SIG-M5 treated with dmso at 0.1 percent for 504 hours (cell line): ENCODE data around the gene RRM2.
"Not testable (repeated sequence)": the region's sequence is repeated elsewhere in the genome, so short reads cannot be mapped to it uniquely, and the experiment has no call there.

Source experiments
- DNase-seq: peaks from one replicate; lab custom pipeline; 2025; ENCODE audit not compliant: unreplicated experiment; lab: John Stamatoyannopoulos, UW

Gene RRM2

DNA sequence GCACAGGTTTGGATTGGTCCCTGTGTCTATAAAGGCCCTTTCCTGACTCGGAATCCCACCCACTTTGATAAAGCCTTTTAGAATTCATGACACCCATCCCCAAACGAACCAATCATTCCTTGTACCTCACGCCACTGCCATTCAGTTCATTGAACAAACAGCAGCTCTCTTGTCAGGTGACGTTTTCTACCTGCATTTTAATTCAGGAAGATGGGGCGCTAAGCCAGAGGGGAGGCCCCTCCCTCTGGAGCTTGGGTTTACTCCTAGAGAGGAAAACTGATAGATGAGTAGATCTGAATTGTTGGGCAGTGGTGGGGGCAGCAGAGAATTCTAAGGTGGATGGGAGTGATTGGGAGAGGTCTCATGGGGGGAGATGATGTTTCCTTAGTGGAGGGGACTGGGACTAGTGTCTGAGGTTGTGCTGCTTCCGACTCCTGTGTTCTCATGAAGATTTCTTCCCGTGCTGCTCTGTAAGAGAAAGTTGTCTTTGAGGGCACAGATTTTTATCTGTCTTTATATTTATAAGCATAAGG is 9.6 kb downstream of the RRM2 start:
- DNase-seq = no peak

DNA sequence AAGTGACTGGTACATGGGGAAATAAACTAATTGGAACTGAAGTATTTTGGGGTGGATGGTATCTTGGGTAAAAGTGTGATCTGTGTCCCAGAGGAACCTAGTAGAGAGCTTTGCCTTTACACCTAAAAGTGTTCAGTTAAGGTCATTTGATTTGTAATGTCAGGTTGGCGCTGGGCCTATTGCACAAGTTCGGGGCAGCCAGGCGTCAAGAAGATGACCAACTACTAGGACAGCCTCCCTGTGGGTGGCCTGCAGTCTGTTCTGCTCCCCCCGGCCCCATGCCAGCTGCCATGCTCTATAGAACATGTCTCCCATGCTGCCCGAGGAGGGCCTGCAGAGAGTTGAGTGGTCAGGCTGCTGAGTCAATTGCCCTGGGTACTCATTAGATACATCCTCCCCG is 10.1 kb downstream of the RRM2 start:
- no peak for DNase-seq

DNA sequence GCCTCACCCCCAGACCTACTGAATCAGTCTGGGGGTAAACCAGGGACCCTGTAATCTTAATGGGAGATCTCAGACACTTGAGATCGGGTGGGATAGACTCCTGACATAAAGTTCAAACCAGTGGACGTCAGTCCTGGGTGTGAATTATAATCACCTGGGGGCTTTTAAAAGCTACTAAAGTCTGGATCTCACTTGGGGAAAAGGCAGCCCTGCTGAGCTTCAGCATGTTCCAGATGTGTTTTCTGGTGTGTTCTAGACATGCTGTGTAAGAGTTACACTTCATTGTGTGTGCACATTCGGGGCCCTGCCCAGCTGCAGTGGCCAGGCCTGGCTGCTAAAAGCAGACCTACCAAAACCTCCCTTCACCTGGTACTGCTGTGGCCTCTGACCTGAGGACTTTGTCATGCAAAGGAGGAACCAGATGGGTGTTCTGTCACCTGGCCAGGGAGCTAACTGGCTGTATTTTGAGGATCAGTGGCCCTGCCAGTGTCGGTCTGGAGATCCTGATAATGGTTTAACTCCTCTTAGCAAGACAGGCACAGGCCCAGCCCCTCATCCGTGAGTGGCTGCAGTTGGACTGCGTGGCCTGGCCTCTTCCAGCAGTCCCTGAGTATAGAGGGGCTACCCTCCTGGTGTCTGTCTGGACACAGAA is 10.6 kb downstream of the RRM2 start:
- DNase-seq = no peak

DNA sequence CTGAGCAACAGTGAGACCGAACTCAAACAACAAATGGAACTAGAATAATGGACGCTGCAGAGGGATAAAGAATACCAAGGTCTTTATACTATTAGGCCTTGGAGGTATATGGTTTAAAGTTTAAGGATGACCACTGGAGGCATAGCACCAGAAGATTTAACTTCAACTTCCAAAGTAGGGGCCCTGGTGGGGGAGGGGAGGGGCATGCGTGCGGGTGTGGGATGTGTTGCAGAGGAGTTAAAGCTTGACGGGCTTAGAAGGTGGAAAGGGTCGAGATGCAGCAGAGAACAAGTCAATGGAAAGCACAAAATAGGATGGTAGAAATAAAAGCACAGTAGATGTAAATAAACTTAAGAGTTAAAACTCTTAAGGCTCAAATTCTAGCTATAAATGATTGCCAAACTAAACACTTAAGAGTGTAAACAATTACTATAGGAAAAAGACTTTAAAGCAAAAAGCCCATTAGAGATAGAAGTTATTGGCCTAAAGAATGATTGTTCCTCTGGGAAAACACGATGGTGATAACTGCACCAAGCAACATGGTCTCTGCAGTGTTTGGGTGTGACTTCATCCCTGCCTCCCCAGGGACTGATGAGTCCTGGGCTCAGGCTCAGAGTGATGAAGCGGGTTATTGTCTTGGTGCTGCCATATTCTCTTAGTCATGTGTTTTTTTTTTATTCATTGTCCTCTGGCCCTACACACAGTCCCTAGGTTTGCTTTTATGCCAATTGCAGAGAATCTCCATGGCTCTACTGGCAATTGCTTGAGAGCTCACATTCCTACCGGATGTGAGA is 13.0 kb downstream of the RRM2 start:
- DNase-seq = no peak

DNA sequence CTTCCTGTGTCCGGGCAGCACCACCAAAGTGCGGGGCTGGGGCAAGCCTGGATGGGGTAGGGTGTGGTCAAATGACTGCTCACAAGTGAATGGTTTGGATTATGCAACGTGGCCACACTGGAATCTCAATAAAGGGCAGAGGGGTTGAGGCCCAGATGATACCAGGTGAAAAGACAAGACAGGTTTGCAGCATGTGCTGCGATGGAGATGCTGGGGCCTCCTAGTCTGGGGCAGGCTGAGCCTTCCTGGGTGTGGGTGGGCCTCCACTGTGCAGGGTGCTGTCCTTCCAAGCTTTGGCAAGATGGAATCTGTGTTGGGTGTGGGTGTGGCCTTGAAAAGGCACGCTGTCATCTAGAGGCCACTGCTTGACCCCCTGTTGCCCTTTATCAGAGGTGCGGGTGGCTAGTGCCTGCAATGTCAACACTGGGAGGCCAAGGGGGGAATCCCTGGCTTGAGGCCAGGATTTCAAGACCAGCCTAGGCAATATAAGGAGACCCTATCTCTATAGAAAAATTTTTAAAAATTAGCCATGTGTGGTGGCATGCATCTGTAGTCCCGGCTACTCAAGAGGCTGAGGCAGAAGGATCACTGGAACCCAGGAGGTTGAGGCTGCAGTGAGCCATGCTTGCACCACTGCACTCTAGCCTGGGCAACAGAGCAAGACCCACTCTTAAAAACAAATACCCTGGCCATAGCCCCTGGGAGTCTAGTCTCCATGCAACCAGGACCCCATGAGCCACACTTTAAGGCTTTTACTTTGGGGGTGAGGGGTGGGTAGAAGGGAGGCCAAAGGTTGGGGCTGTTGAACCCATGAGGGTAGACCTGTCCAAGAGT is 13.8 kb downstream of the RRM2 start:
- no peak for DNase-seq

DNA sequence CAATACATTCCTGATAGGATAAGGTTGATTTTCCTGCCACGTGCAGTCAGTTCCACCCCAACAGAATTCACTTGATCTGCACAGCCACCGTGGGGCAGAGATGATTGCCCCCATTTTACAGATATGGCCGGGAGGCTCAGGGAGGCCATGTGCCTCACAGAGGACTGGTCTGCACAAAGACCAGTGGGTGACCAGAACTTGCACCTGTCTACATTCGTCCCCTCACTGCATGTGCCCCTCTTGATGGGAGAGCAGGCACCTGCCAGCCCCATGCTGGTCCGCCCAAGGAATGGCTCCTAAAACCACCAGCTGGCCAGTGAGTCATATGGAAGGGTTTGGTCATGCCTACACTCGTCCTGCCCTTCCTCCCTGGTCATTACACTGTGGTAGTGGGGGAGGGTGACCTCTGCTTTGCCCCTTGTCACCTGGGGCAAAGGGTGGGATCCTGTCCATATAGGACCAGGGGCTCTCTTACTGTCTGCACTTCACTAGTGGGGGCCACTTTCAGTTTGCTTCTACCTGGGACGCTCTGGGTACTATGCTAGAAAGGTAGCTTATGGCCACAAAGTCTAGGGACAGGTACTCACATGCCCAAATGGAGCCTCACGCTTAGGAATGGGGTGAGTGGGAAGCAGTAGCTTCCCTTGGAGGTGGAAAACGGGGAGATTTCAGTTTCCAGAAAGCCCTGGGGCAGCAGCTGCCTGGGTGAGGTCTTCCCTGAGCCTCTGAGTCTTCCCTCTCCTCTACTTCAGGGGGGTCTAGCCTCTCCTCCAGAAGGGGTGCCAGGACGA is 14.7 kb downstream of the RRM2 start:
- DNase-seq = no peak

DNA sequence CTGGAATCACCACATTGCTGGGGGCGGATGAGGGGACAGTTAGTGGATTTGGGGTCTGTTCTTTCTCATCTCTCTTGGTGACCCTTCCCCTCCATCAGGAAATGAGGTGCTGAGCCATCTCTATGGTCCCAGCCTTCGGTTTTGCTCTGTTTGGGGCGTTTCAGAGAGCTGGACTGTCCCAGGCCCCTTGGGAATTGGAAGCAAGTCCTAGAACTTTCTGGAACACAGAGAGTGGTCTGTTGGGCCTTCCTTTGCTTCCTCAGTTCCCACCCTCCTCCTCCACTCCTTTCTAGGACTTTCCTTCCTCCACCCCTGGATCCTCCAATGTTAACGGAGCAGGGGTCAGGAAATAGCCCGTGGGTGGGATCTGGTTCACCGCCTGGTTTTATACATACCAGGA is 17.0 kb downstream of the RRM2 start:
- DNase-seq = no peak

DNA sequence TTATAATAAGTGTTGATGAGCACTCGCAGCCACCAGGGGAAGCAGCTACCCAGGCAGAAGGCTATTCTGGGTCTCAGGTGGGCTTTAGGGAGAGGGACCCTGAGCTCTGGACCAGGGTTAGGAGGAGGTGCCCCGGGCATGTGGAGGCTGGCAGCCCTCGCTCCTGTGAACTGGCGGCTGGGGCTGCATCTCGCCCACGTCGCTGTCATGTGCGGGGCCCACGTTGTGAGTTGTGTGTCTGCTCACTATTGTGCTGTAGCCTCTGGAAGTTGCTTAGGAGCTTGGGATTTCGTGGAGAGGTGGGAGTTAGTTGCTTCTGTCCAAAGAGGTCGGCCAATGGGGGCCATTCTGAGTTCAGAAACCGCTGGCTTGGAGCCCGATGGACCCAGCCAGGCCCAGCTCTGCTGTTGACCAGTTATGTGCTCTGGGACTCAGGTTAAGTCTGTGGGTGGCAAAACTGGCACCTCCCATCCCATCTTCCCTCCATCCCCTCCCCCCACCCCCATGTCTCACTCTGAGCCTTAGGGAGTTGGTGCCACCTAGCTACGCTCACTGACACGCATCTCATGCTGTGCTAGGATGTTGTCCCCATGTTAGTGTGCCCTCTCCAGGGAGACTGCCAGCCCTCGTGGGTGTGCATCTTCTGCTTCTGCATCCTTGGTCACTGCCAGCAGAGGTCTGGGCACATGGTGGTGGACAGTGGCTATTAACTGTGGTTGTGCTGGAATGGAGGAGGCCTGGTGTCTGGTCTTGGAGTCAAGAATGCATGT is 18.5 kb downstream of the RRM2 start:
- no peak for DNase-seq

DNA sequence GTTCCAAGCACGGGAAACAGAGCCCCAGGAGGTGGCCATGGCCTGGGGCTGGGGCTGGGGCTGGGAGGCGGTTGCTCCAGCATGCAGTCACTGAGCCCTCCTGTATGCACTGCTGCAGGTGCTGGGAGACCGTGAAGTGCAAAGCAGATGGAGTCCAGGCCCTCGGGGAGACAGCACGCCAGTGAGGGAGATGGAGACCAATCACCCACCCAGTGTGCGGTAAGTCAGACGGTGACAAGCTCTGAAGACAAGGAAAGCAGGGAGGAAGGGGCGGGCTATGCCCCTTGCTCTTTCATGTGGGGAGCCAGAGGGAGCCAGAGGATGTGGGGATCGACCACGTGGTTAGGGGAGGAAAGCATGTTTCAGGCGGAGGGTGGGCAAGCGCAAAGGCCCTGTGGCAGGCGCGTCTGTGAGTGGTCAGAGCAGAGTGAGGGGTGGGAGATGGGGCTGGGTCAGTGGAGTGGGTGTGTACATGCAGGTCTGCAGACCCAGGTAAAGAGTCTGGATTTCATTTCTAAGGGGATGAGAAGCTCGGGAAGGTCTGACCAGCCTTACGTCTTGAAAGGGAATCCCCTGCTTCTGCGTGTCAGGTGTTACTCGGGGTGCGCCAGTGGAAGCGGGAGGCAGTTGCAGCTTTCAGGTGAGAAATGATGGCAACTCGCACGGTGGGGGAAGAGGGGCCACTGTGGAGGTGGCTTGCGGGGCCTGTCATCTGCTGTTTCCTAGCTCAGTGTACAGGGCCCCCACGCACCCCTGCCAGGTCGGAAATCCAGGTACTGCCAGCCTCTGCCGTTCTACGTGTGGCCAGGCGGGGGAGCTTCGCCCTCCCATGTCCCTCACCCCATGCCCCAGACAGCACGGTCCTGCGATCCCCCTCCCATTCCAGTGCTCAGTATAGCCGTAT is 19.4 kb downstream of the RRM2 start:
- DNase-seq = no peak

DNA sequence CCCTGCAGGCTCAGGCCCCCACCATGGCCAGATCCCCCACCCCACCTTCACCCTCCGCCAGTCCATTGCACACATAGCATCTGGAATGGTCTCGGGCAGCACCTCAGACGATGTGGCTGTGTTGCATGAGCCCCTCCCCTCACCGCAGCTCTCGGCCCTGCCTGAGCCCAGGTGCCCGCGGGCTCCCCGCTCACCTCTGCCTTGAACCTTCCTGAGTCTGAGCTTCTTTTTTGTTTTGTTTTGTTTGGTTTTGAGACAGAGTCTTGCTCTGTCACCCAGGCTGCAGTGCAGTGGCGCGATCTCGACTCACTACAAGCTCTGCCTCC is 20.1 kb downstream of the RRM2 start:
- no peak for DNase-seq

DNA sequence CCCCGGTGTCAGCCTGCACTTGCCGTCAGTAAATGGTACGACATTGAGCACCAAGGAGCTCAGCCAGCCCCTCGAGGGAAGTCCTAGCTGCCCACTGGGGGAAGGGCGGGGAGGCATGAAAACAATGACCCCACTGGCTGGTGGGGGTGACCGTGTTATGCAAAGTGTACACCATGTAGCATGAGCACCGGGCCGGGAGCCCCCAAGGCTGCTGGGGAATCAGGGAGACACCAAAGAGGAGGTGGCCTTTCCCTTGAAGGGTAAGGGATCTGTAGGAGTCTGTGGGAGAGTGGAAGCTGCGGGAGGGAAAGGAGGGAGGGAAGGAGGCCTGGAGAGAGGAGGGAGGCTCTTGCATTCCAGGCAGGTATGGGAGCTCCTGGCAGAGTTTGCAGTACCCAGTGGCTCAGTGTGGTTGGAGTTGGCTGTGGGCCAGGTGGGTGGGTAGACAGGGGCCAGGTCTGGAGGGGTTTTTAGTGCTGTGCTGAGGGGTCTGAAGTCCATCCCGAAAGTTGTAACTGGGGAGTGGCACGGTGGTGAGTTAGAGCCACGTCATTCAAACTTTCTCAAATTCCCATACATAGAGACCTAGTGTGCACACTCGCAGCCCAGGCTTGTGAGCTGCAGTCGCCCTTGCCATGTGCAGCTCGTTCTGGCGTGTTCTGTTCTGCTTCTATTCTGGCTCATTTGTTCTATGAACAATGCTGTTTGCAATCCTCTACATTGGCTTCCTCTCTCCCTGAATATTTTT is 22.4 kb downstream of the RRM2 start:
- no peak for DNase-seq

DNA sequence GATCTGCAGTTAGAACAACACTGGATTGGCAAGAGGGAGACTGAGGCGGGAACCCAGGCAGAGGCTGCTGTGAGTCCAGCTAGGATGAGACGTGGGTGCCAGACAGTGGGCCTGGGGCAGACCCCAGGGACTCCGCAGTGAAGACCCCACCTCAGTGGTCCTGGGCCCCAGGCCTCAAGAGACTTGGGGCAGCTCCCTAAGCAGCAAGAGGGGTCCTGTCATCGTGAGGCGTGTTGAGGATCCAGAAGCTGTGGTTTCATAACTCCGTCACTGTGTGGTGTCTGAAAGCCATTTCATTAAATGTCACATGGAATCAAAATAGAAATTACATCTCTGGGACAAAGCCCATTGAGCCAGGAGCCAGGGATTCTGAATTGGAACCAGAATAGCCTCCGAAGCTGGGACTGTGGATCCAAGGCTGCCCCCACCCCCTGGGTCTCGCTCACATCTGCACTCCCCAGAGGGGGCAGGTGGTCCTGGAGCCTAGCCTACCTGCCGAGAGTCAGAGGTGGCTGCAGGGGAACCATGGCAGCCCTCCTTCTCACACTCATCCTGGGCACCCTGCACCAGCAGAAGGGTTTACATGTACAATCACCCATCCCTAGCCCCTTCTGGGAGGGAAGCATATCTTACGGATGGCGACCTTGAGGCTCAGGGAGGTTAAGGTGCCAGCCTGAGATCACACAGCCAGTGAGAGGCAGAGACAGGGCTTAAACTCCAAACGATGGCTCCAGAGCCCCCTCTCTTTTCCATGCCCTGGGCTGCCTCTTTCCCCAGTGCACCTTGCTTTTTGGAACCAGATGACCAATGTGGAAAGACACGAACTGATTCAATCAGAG is 23.2 kb downstream of the RRM2 start:
- no peak for DNase-seq

DNA sequence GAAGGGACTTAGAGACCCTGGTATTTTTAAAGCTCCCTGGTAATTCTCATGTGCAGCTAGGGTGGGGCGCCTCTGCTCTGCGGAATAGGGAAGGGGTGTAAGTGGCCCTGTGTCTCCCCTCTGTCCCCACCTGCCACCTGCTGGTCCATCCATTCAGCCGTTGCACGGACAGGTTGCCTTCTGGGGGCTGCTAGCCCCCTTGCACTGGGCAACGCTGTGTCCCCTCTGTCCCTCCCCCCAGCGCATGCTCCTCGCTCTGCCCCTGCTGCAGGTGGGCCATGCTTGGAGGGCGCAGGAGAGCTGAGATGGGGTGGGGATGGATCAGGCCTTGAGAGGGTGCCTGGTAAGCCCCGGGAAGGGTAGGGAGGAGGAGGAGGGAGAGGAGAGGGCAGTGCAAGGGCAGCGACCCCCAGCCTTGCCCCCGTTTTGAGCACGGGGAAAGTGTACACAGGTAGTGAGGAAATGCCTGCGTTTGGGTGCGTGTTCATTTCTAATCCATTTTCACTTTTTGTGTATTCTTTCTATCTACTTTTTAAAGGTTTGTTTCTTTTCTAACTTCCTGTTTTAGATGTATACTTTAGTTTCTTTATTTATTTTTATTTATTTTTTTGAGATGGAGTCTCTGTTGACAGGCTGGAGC is 23.9 kb downstream of the RRM2 start:
- DNase-seq = no peak

DNA sequence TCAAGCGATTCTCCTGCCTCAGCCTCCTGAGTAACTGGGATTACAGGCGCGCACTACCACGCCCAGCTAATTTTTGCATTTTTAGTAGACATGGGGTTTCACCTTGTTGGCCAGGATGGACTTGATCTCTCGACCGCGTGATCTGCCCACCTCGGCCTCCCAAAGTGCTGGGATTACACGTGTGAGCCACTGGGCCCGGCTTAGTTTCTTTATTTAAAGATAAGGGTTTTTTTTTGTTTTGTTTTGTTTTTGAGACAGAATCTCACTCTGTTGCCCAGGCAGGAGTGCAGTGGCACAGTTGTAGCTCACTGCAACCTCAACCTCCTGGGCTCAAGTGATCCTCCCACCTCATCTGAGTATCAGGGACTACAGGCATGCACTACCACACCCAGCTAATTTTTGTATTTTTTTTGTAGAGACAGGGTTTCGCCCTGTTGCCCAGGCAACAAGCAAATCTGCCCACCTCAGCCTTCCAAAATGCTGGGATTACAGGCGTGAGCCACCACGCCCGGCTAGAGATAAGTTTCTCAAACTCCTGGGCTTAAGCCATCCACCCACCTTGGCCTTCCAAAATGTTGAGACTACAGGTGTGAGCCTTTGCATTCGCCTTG is 24.6 kb downstream of the RRM2 start:
- DNase-seq = not testable (repeated sequence)

DNA sequence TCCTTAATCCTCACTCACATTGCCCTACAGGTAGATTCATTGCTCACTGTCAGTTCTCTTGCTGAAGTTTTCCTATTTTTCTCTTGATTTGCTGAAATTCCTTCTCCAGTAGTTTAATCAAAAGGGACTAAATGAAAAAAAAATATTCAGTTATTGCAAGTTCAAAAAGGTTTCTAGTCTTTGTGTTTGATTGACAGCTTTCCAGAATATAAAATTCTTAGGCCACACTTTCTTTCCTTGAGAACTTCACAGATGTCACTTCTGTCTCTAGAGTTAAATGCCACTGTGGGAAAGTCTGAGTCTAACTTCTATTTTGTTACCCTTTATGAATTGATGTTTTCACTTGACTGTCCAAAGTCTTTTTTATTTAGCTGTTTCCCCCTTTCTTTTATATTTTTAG is 25.7 kb downstream of the RRM2 start:
- DNase-seq = no peak

DNA sequence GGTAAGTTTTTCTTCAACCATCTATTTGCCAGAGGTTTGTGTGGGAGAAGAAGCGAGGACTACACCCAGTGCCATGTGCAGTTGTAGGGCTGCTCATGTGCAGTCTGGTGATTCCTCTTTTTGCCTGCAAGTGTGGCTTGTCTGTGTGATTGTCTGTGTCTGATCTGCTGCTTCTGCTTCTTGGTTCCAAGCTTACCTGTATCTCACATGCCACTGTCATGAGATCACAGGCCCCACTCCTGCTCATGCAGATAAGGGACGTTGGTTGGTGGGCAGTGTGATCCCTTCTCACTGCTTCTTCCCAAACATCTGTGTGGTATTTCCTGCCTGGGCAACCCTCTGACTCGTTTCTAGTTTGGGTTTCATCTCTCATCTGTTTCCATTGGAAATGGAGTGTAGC is 27.1 kb downstream of the RRM2 start:
- no peak for DNase-seq

DNA sequence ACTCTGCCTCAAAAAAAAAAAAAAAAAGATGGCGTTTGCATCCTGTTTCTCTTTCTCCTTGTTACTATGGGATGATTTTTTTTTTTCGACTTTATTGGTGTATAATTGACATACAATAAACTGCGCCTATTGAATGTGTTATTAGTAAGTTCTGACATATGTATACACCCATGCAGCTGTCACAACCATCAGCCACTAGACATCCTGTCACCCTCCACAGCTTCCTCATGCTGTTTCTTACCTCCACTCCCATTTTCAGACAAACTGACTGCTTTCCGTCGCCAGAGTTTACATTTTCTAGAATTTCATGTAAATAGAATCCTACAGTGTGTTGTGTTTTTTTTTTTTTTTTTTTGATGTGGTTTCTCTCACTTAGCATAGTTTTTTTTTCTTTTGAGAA is 27.9 kb downstream of the RRM2 start:
- no peak for DNase-seq
